GM12878 (cell line): ENCODE measurements around the gene MAN2A1. TPM values are rescaled to one million over a fixed set of nuclear protein-coding genes. Genes with fewer than 3 reads are reported as not detected.

Experiments
- ATAC-seq: fragments of 200-7000 bp; cut with Tn5 transposase; 3 replicates; pipeline ENCODE4 v1.9.1; 2020; ENCODE audit warnings: mild to moderate bottlenecking, moderate library complexity
- BruUV-seq: library from RNA; stranded (reverse); fragments of 400-500 nt; replicated peaks from 2 replicates; lab custom pipeline; 2021; lab: Mats Ljungman, UMichigan
- CTCF ChIA-PET: fragments of 300-600 bp; sonication (Branson Sonifier 250); formaldehyde crosslinking; extraction: SDS; loops from one replicate; lab custom pipeline; 2021; ENCODE audit warnings: inconsistent platforms; lab: Yijun Ruan, JAX
- POLR2A ChIA-PET: fragments of 350-600 bp; formaldehyde crosslinking; extraction: SDS; loops from one replicate; lab custom pipeline; 2021; ENCODE audit warnings: inconsistent platforms; lab: Charles Lee
- RAD21 ChIA-PET: fragments of 300-600 bp; sonication (Branson Sonifier 250); formaldehyde crosslinking; loops from one replicate; lab custom pipeline; 2023; ENCODE audit warnings: antibody characterized with exemption; ENCODE audit not compliant: unreplicated experiment; lab: Charles Lee
- SMC1A ChIA-PET: fragments of 300-600 bp; sonication (Branson Sonifier 250); formaldehyde crosslinking; loops from one replicate; lab custom pipeline; 2023; ENCODE audit not compliant: unreplicated experiment, uncharacterized antibody; lab: Charles Lee
- DNase-seq: peaks from one replicate; pipeline ENCODE4 v3.0.0-alpha.2; 2011; ENCODE audit warnings: low read depth, low spot score
- FAIRE-seq: peaks from 3 replicates; lab custom pipeline; 2011; peaks lifted over from hg19 to GRCh38; lab: Jason Lieb, UNC
- H2AFZ ChIP-seq: 2 replicates; pipeline ENCODE4 v1.6.0; 2011; ENCODE audit warnings: low read depth, low read length, control low read depth; ENCODE audit not compliant: control insufficient read depth
- H3K27ac ChIP-seq: 2 replicates; pipeline ENCODE4 v1.5.1; 2011; ENCODE audit warnings: control low read depth; ENCODE audit not compliant: control insufficient read depth, insufficient read depth
- H3K27me3 ChIP-seq, 2 experiments: replicated peaks in 1 of 2; 2 replicates each; pipeline versions ENCODE4 v1.6.0 to v1.6.1; 2011; ENCODE audit warnings: low read length in 1 of 2; ENCODE audit not compliant: control insufficient read depth in 2 of 2, insufficient read depth in 2 of 2
- H3K36me3 ChIP-seq, 2 experiments: 2 replicates each; pipeline ENCODE4 v1.5.1; 2011; ENCODE audit warnings: low read length in 1 of 2; ENCODE audit not compliant: control insufficient read depth in 2 of 2, insufficient read depth in 2 of 2
- H3K4me1 ChIP-seq: 2 replicates; pipeline ENCODE4 v1.6.1; 2011; ENCODE audit warnings: mild to moderate bottlenecking, low read length, moderate library complexity, mixed read lengths; ENCODE audit not compliant: control insufficient read depth, insufficient read depth
- H3K4me2 ChIP-seq: 2 replicates; pipeline ENCODE4 v1.6.0; 2011; ENCODE audit warnings: control low read depth; ENCODE audit not compliant: control insufficient read depth, insufficient read depth
- H3K4me3 ChIP-seq: fragments of 200-600 bp; sonication (generic); 2 replicates; pipeline ENCODE4 v1.5.1; 2016
- H3K79me2 ChIP-seq: 2 replicates; pipeline ENCODE4 v1.6.0; 2011; ENCODE audit warnings: low read length; ENCODE audit not compliant: control insufficient read depth, insufficient read depth
- H3K9ac ChIP-seq: 2 replicates; pipeline ENCODE4 v1.8.0; 2011; ENCODE audit warnings: low read length, control low read depth, mixed read lengths; ENCODE audit not compliant: control insufficient read depth, insufficient read depth
- H3K9me3 ChIP-seq: replicated peaks from 3 replicates; pipeline ENCODE4 v1.5.1; 2011; ENCODE audit warnings: mild to moderate bottlenecking, low read length; ENCODE audit not compliant: control insufficient read depth, insufficient read depth
- H4K20me1 ChIP-seq: 2 replicates; pipeline ENCODE4 v1.6.0; 2011; ENCODE audit not compliant: control insufficient read depth, insufficient read depth
- EGR1 ChIP-seq, 2 experiments: IDR thresholded peaks; 1 replicate in 1 of 2; 2 replicates in 1 of 2; pipeline ENCODE4 v1.6.1; 2011 to 2012; ENCODE audit warnings: low read depth in 2 of 2, low read length in 2 of 2, borderline replicate concordance in 1 of 2, mild to moderate bottlenecking in 1 of 2, moderate library complexity in 1 of 2
- EP300 ChIP-seq, 2 experiments: fragments of 150-350 bp in 1 of 2; IDR thresholded peaks; 2 replicates each; pipeline ENCODE4 v1.6.1; 2011 to 2012; ENCODE audit warnings: low read depth in 2 of 2, low read length in 2 of 2, borderline replicate concordance in 1 of 2, improper control_type of control experiment in 1 of 2, inconsistent platforms in 1 of 2; ENCODE audit not compliant: control insufficient read depth in 1 of 2
- ESRRA ChIP-seq: IDR thresholded peaks from 2 replicates; pipeline ENCODE4 v1.6.1; 2012; ENCODE audit warnings: mild to moderate bottlenecking, low read length, improper control_type of control experiment
- NFYA ChIP-seq: IDR thresholded peaks from 2 replicates; pipeline ENCODE4 v1.6.1; 2011; ENCODE audit warnings: low read depth, mild to moderate bottlenecking, low read length, improper control_type of control experiment, borderline replicate concordance
- NR2F1 ChIP-seq: fragments of 450-650 bp; conservative IDR thresholded peaks from 2 replicates; pipeline ENCODE4 v1.6.1; 2017; ENCODE audit warnings: mild to moderate bottlenecking
- POLR2AphosphoS5 ChIP-seq: IDR thresholded peaks from 2 replicates; pipeline ENCODE4 v1.6.1; 2011; ENCODE audit warnings: mild to moderate bottlenecking, low read length, inconsistent platforms
- RAD51 ChIP-seq: fragments of 450-650 bp; IDR thresholded peaks from 2 replicates; pipeline ENCODE4 v1.6.1; 2016; ENCODE audit warnings: moderate library complexity, mild to moderate bottlenecking, inconsistent platforms
- TAF1 ChIP-seq: IDR thresholded peaks from 2 replicates; pipeline ENCODE4 v1.6.1; 2011; ENCODE audit warnings: mild to moderate bottlenecking, low read depth, low read length, borderline replicate concordance
- TARDBP ChIP-seq: IDR thresholded peaks from 2 replicates; pipeline ENCODE4 v1.6.1; 2016; ENCODE audit warnings: borderline replicate concordance
- ZBED1 ChIP-seq: IDR thresholded peaks from 2 replicates; pipeline ENCODE4 v1.6.1; 2016; ENCODE audit warnings: borderline replicate concordance
- in situ Hi-C: fragments of 300-500 bp; cut with MboI; formaldehyde crosslinking; loops from 9 replicates; pipeline ENCODE4 v1.14.3; 2018; ENCODE audit warnings: mixed read lengths
- intact Hi-C: fragments of 100-400 bp; cut with micrococcal nuclease; formaldehyde crosslinking; loops from one replicate; pipeline ENCODE4 v1.14.2; 2022; ENCODE audit not compliant: unreplicated experiment
- polyA plus RNA-seq, 11 experiments: library from polyadenylated mRNA; depleted of rRNA in 4 of 11; unstranded in 6 of 11; stranded (reverse) in 5 of 11; fragments of >200 nt; fragmentation: Nextera tagmentation in 4 of 11; fragmentation: Illumina TruSeq in 1 of 11; extraction: Ambion mirVana in 4 of 11; extraction: Trizol in 1 of 11; gene quantifications; 1 replicate in 1 of 11; 2 replicates in 10 of 11; pipeline versions ENCODE4 v1.2.1 to v1.2.3, GENCODE V29; 2011 to 2016; ENCODE audit warnings: inconsistent platforms in 2 of 11, missing spikeins in 2 of 11, low read depth in 1 of 11
- total RNA-seq, 4 experiments: library from RNA; depleted of rRNA in 3 of 4; stranded (reverse); fragments of >200 nt in 3 of 4; fragmentation: Illumina TruSeq in 1 of 4; extraction: Trizol in 1 of 4; gene quantifications; 2 replicates each; pipeline versions ENCODE4 v1.2.1 to v1.2.3, GENCODE V29; 2013 to 2021
- TF ChIP-seq, protein P1 (sequence below): fragments of 450-650 bp; IDR thresholded peaks from 2 replicates; pipeline ENCODE4 v1.6.1; 2016; ENCODE audit warnings: mild to moderate bottlenecking
- TF ChIP-seq, protein P2 (sequence below): IDR thresholded peaks from 2 replicates; pipeline ENCODE4 v1.6.1; 2012; ENCODE audit warnings: mild to moderate bottlenecking, low read depth, low read length
- TF ChIP-seq, protein P3 (sequence below): IDR thresholded peaks from 2 replicates; pipeline ENCODE4 v1.6.1; 2011; ENCODE audit warnings: mild to moderate bottlenecking, low read depth, low read length, moderate library complexity; ENCODE audit not compliant: insufficient replicate concordance

The MAN2A1 gene
- total and polyA plus RNA-seq, 10 of the 15 experiments (the other 5 are each of a cell fraction or from before 2014, with no cell fraction given), result 4.2 to 27.9 (median 10.5) TPM

DNA sequence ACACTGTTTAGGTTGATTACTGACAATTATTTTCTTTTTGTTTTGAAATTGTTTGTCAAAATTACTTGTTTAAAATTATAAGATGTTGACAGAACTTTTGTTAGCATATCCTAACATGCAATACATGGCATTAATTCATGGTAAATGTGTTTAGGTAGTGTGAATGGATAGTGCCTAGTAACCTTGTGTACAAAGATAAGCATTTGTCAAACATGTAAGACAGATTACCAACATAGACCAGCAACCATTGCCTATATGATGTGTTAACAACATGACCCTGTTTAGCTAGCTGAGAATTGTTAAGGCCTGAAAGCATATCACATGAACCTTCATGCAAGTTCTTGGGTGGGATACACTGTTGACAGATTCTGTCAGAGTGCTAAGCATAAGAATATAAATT lies 13.4 kb downstream of the MAN2A1 start:
- POLR2A ChIA-PET, result interaction anchor here (1.0 kb wide), 1 partner anchor 12 kb away, joined by 3 read pairs; no protein-coding TSS in a partner anchor

More for the DNA sequence above, 13.4 kb downstream of the MAN2A1 start:
- no peak for ATAC-seq
- no peak overlapping the region for H3K27ac ChIP-seq
- no peak for DNase-seq
- FAIRE-seq, result no peak
- H3K9ac ChIP-seq, result no peak overlapping the region
- in situ Hi-C loops, result no loop called here
- intact Hi-C loops, result no loop called here
- no peaks in the 10 kb centered on the region; the same call in 2 of the 3 replicates for H3K9me3 ChIP-seq
- CTCF ChIA-PET, result no interaction called here
- no peaks in the 10 kb centered on the region for H3K36me3 ChIP-seq
- H3K4me1 ChIP-seq, result peaks cover 11% of the 10 kb centered on the region
- RAD21 ChIA-PET, result no interaction called here
- H3K79me2 ChIP-seq, result peaks cover 3% of the 10 kb centered on the region
- no peaks in the 10 kb centered on the region for H3K27me3 ChIP-seq
- H3K4me2 ChIP-seq, result no peak overlapping the region
- TF ChIP-seq ESRRA (no peak), RAD51 (no peak), TAF1 (no peak), NFYA (no peak), TARDBP (no peak), POLR2AphosphoS5 (no peak), EP300 (IDR thresholded peaks at IDR 0.05; ENCODE audit: borderline replicate concordance in 1 of 2, control insufficient read depth in 1 of 2, low read depth in 2 of 2, low read length in 2 of 2) (no peak), ZBED1 (no peak), NR2F1 (no peak), EGR1 (IDR thresholded peaks at IDR 0.05; ENCODE audit: borderline replicate concordance in 1 of 2, low read depth in 2 of 2, low read length in 2 of 2) (no peak)
- TF ChIP-seq, protein P1, sequence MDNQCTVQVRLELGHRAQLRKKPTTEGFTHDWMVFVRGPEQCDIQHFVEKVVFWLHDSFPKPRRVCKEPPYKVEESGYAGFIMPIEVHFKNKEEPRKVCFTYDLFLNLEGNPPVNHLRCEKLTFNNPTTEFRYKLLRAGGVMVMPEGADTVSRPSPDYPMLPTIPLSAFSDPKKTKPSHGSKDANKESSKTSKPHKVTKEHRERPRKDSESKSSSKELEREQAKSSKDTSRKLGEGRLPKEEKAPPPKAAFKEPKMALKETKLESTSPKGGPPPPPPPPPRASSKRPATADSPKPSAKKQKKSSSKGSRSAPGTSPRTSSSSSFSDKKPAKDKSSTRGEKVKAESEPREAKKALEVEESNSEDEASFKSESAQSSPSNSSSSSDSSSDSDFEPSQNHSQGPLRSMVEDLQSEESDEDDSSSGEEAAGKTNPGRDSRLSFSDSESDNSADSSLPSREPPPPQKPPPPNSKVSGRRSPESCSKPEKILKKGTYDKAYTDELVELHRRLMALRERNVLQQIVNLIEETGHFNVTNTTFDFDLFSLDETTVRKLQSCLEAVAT, result no peak
- TF ChIP-seq, protein P2, sequence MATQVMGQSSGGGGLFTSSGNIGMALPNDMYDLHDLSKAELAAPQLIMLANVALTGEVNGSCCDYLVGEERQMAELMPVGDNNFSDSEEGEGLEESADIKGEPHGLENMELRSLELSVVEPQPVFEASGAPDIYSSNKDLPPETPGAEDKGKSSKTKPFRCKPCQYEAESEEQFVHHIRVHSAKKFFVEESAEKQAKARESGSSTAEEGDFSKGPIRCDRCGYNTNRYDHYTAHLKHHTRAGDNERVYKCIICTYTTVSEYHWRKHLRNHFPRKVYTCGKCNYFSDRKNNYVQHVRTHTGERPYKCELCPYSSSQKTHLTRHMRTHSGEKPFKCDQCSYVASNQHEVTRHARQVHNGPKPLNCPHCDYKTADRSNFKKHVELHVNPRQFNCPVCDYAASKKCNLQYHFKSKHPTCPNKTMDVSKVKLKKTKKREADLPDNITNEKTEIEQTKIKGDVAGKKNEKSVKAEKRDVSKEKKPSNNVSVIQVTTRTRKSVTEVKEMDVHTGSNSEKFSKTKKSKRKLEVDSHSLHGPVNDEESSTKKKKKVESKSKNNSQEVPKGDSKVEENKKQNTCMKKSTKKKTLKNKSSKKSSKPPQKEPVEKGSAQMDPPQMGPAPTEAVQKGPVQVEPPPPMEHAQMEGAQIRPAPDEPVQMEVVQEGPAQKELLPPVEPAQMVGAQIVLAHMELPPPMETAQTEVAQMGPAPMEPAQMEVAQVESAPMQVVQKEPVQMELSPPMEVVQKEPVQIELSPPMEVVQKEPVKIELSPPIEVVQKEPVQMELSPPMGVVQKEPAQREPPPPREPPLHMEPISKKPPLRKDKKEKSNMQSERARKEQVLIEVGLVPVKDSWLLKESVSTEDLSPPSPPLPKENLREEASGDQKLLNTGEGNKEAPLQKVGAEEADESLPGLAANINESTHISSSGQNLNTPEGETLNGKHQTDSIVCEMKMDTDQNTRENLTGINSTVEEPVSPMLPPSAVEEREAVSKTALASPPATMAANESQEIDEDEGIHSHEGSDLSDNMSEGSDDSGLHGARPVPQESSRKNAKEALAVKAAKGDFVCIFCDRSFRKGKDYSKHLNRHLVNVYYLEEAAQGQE, result no peak
- TF ChIP-seq, protein P3, sequence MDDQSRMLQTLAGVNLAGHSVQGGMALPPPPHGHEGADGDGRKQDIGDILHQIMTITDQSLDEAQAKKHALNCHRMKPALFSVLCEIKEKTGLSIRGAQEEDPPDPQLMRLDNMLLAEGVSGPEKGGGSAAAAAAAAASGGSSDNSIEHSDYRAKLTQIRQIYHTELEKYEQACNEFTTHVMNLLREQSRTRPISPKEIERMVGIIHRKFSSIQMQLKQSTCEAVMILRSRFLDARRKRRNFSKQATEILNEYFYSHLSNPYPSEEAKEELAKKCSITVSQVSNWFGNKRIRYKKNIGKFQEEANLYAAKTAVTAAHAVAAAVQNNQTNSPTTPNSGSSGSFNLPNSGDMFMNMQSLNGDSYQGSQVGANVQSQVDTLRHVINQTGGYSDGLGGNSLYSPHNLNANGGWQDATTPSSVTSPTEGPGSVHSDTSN, result no peak
- TF ChIP-seq, all 136 proteins: peak for 0
- no peaks in the 10 kb centered on the region for H4K20me1 ChIP-seq
- no peak overlapping the region for H2AFZ ChIP-seq
- BruUV-seq, result no TSS peak
- H3K4me3 ChIP-seq, result no peak overlapping the region
- SMC1A ChIA-PET, result interaction anchor here (0.6 to 1.0 kb wide), 2 partner anchors 10 to 774 kb away, joined by 3 to 4 read pairs; no protein-coding TSS in a partner anchor
